NCI-H526 treated with DMSO at 0.1 percent for 48 hours (cell line): ENCODE data around the gene ISLR2.
"Not testable (repeated sequence)": the region's sequence is repeated elsewhere in the genome, so short reads cannot be mapped to it uniquely, and the experiment has no call there.

Source experiments
- DNase-seq: peaks from one replicate; lab custom pipeline; 2025; lab: John Stamatoyannopoulos, UW

The ISLR2 gene

GRCh38 chr15:74130155-74130848 lies at the start of gene ISLR2:
TSS of gene ISLR2 (plus strand) at chr15:74130586. CDS start at chr15:74132755, 2,169 bp downstream.
- no peak for DNase-seq

GRCh38 chr15:74082450-74082849 lies 47.9 kb upstream of the ISLR2 start, which contains the start of gene GOLGA6A:
TSS of gene GOLGA6A (minus strand) at chr15:74082550. CDS start at chr15:74082509, 41 bp downstream.
- not testable (repeated sequence) for DNase-seq

- not testable (repeated sequence) for DNase-seq
Measured at GRCh38 chr15:74094567-74094966, 35.8 kb upstream of the ISLR2 start.

GRCh38 chr15:74095610-74096009 lies 34.8 kb upstream of the ISLR2 start:
- DNase-seq: not testable (repeated sequence)

- not testable (repeated sequence) for DNase-seq
Measured at GRCh38 chr15:74096753-74097474, 33.5 kb upstream of the ISLR2 start.

- not testable (repeated sequence) for DNase-seq
Measured at GRCh38 chr15:74099963-74100733, 30.2 kb upstream of the ISLR2 start.

- DNase-seq: no peak
Measured at GRCh38 chr15:74108111-74108510, 22.3 kb upstream of the ISLR2 start.

GRCh38 chr15:74108611-74109010 lies 21.8 kb upstream of the ISLR2 start:
- DNase-seq: not testable (repeated sequence)

- DNase-seq: no peak
Measured at GRCh38 chr15:74109713-74110112, 20.7 kb upstream of the ISLR2 start.

- no peak for DNase-seq
Measured at GRCh38 chr15:74120426-74120825, 10.0 kb upstream of the ISLR2 start.

- no peak for DNase-seq
Measured at GRCh38 chr15:74121039-74121438, 9.3 kb upstream of the ISLR2 start.

- DNase-seq: no peak
Measured at GRCh38 chr15:74121858-74122257, 8.5 kb upstream of the ISLR2 start.

GRCh38 chr15:74122403-74123130 lies 7.8 kb upstream of the ISLR2 start:
- DNase-seq: no peak

GRCh38 chr15:74123131-74123429 lies 7.3 kb upstream of the ISLR2 start:
- DNase-seq: no peak

- no peak for DNase-seq
Measured at GRCh38 chr15:74123658-74124057, 6.7 kb upstream of the ISLR2 start.

GRCh38 chr15:74124196-74124595 lies 6.2 kb upstream of the ISLR2 start:
- no peak for DNase-seq

- DNase-seq: no peak
Measured at GRCh38 chr15:74124759-74125158, 5.6 kb upstream of the ISLR2 start.

GRCh38 chr15:74127255-74127953 lies 3.0 kb upstream of the ISLR2 start:
- peak; percentile 79 for DNase-seq

GRCh38 chr15:74127954-74128784 lies 2.2 kb upstream of the ISLR2 start:
- DNase-seq: no peak

- peak; percentile 1 for DNase-seq
Measured at GRCh38 chr15:74128785-74129585, 1.4 kb upstream of the ISLR2 start.
